DMS79 (cell line): Measurements from ENCODE around the gene MYBPC3.
A peak's percentile ranks its signal among the peaks of the same experiment; 100 is the strongest.
"Not testable (repeated sequence)": the region's sequence is repeated elsewhere in the genome, so short reads cannot be mapped to it uniquely, and the experiment has no call there.

Source experiments
- DNase-seq: peaks from one replicate; lab custom pipeline; 2025; lab: John Stamatoyannopoulos, UW

The MYBPC3 gene

GRCh38 chr11:47337229-47337924 is 15.1 kb downstream of the MYBPC3 start:
- no peak for DNase-seq

GRCh38 chr11:47336595-47336994 is 15.9 kb downstream of the MYBPC3 start:
- no peak for DNase-seq

DNA sequence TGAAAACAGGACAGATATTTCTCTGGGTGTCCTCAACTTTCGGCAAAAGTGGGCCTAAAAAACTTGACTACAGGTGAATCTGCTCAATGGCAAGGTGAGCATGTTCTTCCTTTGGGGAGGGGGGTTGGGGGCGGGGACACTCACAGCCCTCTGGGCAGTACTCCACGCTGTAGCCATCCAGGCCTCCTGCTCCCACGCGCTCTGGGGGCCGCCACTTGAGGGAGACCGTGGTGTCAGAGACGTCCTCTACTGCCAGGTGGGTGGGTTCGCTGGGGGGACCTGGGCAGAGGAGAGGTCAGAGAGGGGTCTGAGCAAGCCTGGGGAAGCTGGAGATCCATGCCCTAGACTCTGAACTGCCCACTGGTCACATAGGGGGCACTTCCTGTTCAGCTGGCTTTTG is 16.8 kb downstream of the MYBPC3 start:
- no peak for DNase-seq

GRCh38 chr11:47334699-47335411 is 17.6 kb downstream of the MYBPC3 start:
- DNase-seq = not testable (repeated sequence)

DNA sequence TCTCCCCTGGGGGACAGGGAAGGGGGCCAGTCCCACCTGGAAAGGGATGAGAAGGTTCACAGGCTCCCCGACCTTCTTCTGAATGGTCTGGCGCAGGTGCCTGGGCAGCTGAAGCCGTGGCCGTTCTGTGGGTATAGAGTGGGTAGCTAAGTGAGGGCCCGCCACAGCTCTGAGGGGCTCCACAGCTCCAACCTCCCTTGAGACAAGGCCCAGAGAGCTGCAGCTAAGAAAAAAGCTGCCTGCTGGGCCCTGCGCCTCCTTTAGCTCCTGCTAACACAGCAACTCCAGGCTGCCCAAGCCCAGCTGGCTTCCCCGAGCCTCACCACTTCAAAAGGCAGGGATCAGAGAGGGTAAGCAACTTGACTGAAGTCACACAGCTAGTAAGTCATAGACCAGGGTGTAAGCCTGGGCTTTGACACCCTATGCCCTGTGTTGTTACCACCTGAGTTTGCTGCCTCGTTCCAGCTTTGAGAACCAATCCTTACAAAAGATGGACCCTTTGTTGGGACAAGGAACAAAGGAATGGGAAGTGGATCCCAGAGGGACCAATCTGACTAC is 18.5 kb downstream of the MYBPC3 start:
- no peak for DNase-seq

GRCh38 chr11:47333526-47333845 is 19.0 kb downstream of the MYBPC3 start:
- DNase-seq = no peak

DNA sequence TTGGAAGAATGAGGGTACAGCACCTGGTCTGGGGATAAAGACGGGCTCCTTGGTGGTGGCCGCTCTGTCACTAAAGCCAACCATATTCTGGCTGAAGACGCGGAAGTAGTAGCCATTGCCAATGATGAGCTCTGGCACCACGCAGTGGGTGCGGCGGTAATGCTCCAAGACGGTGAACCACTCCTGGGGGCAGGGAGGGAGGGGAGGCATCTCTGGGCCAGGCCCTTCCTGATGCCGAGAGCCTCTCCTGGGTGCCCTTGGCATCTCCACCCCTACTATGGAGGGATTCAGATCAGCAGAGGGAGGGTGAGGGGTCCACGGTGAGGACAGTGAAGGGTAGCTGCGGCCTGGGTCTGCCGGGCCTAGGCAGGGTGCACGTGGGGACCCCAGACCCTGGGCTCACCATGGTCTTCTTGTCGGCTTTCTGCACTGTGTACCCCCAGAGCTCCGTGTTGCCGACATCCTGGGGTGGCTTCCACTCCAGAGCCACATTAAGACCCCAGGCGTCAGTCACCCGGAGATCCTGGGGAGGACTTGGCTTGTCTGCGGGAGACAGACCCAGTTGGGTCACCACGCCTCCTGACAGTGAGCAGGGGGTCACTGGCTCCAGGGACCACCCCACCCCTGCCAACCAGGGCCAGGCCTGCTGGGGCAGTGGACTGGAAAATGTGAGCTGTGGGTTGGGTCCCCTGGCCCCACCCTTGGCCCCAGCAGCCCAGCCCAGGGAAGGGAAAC is 19.5 kb downstream of the MYBPC3 start:
- DNase-seq = no peak

DNA sequence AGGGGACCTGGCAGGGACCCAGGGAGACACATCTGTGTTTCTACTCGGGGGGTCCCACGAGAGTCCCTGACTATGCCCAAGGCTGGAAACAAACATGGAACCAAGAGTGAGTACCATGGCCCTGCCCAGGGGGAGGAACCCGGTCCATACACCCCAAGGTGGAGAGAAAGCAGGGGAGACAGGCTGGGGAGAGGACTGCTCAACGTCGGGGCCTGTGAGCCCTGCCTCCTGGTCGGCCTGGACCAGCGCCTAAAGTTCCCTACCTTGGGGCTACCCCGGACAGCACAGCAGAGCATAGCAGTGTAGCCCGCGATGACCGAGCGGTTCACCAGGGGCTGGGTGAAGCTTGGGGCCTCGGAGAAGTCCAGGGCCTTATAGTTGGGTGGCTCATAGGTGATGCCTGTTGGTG is 20.2 kb downstream of the MYBPC3 start:
- DNase-seq = no peak

GRCh38 chr11:47331454-47332302 is 20.8 kb downstream of the MYBPC3 start:
- DNase-seq = no peak

GRCh38 chr11:47329987-47330931 is 22.2 kb downstream of the MYBPC3 start:
- no peak for DNase-seq

GRCh38 chr11:47329431-47329986 is 23.0 kb downstream of the MYBPC3 start:
- no peak for DNase-seq

DNA sequence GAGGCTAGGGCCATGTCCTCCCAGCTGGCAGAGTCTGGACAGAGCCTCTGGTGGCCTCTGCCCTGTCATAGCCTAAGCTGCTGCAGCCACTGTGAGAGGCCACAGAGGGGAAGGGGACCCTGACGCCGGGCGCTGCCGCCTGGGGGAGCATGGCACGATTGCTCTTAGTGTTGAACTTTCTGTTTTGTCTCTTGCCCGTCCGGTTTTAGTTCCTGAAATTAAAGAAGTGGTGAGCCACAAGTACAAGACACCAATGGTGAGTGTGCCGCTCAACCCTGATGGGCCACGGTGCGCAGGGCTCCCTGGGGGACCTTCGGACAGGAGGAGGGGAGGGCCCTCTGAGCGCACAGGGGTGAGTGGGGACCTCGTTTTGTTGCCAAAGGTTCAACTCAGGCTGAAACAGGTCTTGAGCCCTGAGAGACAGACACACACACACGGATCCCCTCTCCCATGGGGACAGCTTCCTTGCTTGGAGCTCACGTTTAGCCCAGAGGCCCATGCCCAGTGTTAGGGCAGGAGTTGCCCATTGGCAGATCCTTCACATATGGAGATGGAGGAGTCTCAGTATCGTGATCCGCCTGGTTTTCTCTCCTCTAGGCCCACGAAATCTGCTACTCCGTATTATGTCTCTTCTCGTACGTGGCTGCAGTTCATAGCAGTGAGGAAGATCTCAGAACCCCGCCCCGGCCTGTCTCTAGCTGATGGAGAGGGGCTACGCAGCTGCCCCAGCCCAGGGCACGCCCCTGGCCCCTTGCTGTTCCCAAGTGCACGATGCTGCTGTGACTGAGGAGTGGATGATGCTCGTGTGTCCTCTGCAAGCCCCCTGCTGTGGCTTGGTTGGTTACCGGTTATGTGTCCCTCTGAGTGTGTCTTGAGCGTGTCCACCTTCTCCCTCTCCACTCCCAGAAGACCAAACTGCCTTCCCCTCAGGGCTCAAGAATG is 23.8 kb downstream of the MYBPC3 start:
- no peak for DNase-seq

DNA sequence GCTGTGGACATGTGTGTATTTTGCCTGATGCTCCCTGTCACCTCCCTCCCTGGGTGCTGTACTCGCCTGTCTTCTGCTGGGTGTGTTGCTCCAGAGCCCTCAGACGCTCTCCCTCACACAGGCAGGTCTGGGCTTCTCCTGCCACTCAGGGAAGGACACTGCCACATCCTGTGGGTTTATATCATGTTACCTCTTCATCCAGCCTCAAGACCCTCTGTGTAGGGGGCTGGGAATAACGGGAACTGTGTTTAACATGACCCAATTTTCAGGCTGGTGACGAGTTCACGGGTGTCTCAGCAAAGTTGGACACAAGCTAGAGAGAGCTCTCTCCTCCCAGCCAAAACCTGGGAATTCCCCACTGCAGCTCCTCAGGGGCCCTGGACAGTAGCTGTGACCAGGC is 24.6 kb downstream of the MYBPC3 start:
- no peak for DNase-seq

DNA sequence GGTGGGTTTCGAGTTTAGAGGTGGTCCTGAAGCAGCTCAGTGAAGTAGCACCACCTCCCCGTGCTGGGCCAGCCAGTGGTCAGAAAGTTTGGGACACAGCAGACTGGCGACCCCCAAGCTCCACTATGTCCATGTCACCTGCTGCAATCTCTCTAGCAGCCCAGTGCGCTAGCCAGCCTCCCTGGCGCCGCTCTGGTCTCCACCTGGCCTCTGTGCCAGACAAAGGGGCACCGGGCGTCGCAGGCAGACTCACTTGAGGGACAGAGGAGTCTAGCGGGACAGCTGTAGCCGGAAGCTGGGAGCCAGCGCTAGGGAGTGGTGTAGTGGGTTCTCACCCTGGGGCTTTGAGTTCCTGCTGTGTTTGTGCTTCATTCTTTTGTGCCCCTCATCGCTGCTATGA is 25.5 kb downstream of the MYBPC3 start:
- DNase-seq = peak; percentile 23

DNA sequence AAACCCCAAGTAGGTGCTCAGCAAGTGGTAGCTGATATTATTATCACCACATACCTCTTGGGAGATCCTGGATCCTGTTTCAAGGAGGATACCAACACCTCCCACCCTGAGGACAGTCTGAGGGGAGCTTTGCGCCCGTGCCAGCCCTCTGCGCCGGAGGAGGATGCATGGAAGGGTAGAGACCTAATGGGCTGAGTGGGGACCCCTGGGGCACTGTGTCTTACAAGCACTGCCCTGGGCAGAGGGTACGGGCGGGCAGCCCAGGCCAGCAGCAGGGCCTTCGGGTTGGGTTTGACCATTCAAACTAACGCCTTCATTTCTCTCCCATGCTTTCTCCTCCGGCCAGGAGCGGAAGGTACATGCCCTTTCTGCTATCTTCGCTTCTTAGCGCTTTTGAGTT is 26.3 kb downstream of the MYBPC3 start:
- no peak for DNase-seq

GRCh38 chr11:47325271-47326041 is 27.0 kb downstream of the MYBPC3 start:
- peak; percentile 33 for DNase-seq

- no peak for DNase-seq
These were observed 28.0 kb downstream of the MYBPC3 start for GRCh38 chr11:47324520-47324919.

GRCh38 chr11:47318166-47318565 is 34.3 kb downstream of the MYBPC3 start:
- no peak for DNase-seq
